Activated CD4-positive, alpha-beta T cell treated with anti-CD3 and anti-CD28 coated beads for 4 hours (primary cell): ENCODE results near the gene ACOXL.
"Not testable (repeated sequence)": the region's sequence is repeated elsewhere in the genome, so short reads cannot be mapped to it uniquely, and the experiment has no call there.

ENCODE experiments used
- DNase-seq, 2 donors: peaks; one replicate each; pipeline ENCODE4 v3.0.0-alpha.2; 2020

ACOXL gene

GRCh38 chr2:111048856-111049768 lies 316.7 kb downstream of the ACOXL start:
- no peak for DNase-seq

DNA sequence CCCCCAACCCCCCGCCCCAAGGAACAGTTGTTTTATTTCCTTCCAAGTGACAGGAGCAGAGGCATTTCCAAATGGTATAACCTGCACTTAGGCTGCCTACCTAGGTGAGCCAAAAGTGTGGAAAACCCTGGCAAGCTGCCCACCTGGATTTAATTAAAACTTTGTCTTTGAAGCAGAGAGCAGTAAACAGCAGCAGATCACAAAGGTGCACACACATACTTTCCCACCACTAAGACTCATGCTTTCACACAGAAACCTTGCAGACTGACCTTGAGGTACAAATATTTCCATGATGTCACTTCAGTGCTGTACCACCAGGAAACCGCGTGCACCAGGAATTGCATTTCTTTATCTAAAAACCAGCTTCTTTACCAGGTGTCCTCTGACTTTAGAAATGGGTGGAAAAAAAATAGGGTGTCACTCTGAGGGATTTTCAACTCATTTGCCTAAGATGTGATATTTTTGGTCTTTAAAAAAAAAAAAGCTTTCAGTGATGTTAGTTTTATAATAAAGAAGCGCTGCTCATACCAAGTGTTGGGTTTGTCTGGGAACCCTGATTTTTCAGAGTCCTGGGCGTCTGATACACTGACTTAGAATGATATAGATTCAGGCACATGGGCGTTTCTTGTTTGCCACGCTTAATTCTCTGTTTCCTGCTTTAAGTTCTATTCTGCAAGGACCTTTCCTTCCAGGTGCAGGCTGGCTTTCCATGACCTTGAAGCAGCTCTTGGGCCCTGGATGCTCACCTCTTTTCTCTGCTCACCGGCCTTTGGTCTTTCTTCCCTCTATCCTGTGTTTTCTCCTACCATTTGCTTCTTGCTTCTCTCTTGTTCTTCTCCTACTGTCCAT lies 317.6 kb downstream of the ACOXL start:
- no peak for DNase-seq

- DNase-seq = no peak
Observed at GRCh38 chr2:111050701-111051376, 318.5 kb downstream of the ACOXL start.

- DNase-seq = no peak
Observed at GRCh38 chr2:111052621-111053020, 320.2 kb downstream of the ACOXL start.

GRCh38 chr2:111053266-111053665 lies 320.9 kb downstream of the ACOXL start:
- DNase-seq = no peak

DNA sequence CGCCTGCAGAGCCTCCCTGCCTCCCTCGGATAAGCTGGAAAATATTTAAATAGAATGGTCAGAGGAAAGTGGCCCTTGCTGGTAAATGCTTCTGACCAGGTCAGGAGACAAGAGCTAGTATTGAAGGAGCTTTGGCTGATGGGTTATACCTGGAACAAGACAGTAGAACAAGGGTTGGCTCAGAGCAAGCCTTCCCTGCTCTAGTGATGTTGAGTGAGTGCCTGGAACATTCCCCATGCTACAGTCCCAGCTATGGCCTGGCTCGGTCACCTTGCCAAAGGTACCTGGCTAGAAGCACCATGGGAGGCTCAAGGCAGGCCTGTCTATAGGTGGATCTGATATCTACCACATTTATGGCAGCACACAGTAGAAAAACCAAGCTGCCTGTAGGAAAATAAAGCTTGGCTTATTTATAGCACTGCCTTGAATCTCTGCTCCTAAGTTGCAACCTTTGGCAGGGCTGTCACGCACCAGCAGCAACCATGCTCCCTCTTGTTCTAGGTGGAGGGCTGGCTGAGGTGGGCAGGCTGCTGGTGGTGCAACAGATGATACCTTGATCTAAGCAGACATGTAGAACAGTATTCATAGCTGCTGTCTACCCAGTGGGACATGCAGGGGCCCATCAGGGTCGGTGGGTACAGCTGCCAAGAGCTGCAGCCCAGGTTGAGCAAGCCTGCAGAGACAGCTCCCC lies 321.6 kb downstream of the ACOXL start:
- no peak for DNase-seq

GRCh38 chr2:111054791-111055691 lies 322.7 kb downstream of the ACOXL start:
- DNase-seq = no peak

DNA sequence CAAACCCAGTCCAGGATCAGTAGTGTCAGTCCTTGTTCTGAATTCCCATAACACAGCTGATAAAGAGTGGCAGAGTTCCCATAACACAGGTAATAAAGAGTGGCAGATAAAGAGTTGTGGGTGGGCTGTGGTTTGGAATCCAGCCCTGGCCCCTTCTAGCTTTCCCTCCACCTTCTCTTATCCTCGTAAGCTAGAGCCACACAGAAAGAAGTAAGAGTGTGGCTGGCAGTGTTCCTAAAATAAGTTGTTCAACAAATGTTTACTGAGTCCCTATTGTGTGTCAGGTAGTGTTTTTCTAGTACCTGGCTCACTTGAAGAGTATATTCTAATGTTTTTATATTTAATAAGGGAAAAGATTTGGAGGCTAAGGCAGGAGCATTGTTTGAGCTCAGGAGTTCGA lies 323.4 kb downstream of the ACOXL start:
- no peak for DNase-seq

DNA sequence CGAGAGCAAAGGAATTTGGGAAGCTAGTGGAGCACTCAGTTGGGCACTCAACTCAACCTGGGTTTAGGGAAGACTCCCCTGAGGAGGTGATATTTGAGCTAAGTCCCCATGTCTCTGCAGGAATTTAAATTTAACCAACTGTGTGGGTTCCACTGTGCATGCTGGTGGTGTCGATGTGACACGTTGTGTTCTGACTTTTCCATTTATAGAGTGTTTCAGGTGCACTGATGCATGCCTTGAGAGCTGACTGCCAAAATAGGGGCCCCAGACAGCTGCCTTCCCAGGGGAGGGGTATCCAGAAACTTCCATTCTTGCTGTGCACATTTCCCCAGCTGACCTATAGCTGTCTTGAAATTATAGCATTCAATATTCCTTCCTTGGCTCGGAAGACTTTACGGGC lies 324.7 kb downstream of the ACOXL start:
- no peak for DNase-seq

DNA sequence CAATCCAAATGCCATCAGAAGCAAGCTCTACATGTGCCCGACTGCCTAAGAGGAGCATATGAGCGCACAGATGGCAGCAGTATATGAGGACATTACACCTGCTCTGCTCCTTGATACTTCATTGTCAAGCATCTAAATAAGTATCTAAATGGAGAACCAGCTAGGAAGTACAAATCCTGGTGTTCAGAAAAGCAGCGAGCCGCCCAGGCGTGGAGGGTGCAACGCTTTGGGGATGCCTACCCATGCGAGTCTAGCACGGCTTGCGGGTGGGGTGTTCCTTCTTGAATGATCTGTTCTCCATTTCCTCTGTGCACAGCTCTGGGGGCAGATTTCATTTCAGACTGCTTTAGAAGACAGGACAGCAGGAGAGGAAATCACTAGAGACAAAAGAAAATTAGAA lies 325.3 kb downstream of the ACOXL start:
- DNase-seq = no peak

- DNase-seq = no peak
Observed at GRCh38 chr2:111058264-111058663, 325.9 kb downstream of the ACOXL start.

DNA sequence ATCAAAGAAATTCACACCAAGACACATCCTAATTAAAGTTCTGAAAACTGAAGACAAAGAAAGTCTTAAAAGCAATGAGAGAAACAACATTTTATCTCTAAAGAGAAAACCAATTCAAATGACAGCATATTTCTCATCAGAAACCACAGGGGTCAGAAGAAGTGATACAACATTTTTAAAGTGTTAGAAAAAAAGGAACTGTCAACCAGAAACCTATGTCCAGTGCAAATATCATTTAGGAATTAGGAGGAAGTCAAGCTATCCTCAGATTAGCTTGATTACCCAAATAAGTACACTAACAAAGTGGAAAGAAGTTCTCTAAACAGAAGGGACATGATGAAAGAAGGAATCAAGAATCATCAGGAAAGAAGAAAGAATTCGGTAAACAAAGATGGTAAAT lies 328.8 kb downstream of the ACOXL start:
- DNase-seq = no peak

DNA sequence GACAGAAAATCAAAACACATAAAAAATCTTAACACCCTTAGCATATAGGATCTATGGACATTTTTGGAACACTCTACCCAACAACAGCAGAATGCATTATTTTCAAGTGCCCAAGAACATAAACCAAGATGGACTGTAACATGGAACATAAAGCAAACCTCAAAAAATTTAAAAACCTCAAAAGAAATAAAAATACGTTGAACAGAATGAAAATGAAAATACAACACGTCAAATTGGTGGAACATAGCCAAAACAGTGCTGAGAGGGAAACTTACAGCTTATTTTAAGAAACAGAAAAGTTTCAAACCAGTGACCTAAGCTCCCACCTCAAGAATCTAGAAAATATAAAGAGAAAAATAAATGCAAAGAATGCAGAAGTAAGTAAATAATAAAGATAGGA lies 330.0 kb downstream of the ACOXL start:
- no peak for DNase-seq

DNA sequence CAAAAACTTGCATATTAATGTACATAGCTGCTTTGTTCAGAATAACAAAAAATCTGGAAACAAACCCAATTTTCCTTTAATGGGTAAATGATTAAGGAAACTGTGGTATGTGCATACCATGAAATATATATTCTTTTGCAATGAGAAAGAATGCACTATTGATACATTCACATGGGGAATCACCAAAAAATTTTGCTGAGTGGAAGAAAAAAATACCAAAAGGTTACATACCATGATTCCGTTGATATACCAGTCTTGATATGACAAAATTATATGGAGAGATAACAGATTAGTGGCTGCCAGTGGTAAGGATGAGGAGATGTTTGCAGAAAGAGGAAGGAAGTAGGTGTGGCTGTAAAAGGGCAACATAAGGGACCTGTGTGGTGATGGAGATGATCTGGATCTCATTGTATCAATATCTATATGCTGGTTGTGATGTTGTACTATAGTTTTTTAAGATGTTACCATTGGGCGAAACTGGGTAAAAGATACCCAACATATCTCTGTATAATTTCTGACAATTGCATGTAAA lies 333.8 kb downstream of the ACOXL start:
- no peak for DNase-seq

GRCh38 chr2:111068435-111069058 lies 336.2 kb downstream of the ACOXL start:
- DNase-seq = no peak

GRCh38 chr2:111069722-111070121 lies 337.3 kb downstream of the ACOXL start:
- no peak for DNase-seq

- DNase-seq = no peak
Observed at GRCh38 chr2:111071600-111072171, 339.3 kb downstream of the ACOXL start.

DNA sequence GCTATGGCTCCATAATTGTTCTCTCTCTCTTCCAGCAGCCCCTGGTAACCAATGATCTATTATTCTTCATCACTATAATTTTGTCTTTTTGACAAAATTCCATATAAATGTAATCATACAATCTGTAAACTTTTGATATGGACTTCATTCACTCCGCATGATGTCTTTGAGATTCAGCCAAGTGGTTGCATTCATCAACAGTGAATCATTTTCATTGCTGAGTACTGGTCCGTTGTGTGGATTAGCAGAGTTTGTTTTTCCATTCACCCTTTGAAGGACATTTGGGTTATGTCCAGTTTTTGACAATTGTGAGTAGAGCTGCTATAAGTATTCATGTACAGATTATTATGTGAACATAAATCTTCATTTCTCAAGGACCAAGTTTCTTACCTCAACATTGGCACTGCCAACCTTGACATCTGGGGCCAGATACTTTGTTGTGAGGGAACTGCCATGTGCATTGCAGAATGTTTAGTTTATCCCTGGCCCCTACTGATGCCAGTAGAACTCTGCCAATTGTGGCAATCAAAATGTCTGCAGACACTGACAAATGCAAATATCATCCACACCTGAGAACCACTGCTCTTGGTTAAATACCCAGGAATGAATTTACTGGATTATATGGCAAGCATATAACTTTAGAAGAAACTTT lies 340.0 kb downstream of the ACOXL start:
- no peak for DNase-seq

DNA sequence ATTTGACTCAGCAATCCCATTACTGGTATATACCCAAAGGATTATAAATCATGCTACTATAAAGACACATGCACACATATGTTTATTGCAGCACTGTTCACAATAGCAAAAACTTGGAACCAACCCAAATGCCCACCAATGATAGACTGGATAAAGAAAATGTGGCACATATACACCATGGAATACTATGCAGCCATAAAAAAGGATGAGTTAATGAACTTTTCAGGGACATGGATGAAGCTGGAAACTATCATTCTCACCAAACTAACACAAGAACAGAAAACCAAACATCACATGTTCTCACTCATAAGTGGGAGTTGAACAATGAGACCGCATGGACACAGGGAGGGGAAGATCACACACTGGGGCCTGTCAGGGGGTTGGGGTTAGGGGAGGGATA lies 350.3 kb downstream of the ACOXL start:
- DNase-seq = not testable (repeated sequence)

DNA sequence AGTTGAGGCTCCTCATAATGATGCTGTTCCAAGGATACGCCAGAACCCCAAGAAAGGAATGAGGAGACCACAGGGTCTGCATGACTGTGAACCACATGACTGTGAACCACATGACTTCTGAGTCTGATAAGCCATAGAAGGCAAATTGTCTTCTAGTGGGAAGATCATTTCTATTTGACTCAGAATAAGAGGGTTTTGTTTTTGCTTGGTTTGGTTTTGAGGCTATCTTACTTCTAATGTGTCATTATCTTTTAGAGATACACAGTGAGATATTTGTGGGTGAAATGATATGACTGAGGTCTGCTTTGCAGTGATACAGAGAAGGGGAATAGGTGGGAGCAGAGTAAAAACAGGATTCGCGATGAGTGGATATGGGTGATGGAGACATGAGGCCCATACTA lies 359.4 kb downstream of the ACOXL start:
- no peak for DNase-seq
